ENCODE measurements around the gene CEACAM7.
A peak's percentile ranks its signal among the peaks of the same experiment; 100 is the strongest.
"Not testable (repeated sequence)": the region's sequence is repeated elsewhere in the genome, so short reads cannot be mapped to it uniquely, and the experiment has no call there.

CEACAM7 gene

DNA sequence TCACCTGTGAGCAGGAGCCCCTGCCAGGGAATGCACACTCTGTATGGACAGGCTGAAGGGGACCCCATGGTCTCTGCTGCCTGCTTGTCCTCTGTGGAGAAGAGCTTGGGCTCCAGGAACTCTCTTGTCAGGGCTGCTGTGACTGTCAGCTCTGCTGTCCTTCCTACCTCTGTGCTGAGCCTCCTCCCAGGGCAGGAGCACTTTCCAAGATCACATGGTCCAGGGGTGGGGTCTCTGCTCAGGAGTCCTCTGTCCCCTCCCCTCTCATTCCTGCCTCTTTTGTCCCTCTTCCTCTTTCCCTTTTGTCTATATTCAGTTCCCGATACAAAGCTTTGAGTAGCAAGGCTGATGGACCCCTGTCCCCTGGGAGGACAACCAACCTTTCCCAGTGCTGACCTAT lies at the start of gene CEACAM7:
Gene CEACAM7, minus strand, starts transcription at position 173 of the 400 bp plus-strand sequence. Its CDS starts 105 bp downstream, at position 68.
- peak; percentile 43 for DNase-seq

- DNase-seq = no peak
Observed at GRCh38 chr19:41735071-41735600, 47.1 kb upstream of the CEACAM7 start.

DNA sequence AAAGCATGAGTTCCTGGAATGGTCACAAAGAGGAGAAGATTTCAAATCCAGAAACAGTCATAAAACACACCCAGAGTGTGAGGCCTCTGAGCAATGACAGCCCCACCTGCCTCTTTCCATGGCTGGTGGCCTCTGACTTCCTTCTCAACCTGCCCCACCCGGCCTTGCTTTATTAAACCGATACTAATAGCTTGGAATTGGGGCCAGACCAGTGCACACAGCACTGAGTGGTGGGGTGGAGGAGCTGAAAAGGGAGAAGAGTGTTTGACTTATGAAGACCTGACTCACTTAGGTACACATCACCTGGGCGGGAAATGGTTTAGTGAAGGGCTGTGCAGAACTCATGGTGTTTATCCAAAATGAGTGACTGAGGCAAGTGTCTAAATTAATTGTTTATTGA lies 46.5 kb upstream of the CEACAM7 start:
- DNase-seq = no peak

DNA sequence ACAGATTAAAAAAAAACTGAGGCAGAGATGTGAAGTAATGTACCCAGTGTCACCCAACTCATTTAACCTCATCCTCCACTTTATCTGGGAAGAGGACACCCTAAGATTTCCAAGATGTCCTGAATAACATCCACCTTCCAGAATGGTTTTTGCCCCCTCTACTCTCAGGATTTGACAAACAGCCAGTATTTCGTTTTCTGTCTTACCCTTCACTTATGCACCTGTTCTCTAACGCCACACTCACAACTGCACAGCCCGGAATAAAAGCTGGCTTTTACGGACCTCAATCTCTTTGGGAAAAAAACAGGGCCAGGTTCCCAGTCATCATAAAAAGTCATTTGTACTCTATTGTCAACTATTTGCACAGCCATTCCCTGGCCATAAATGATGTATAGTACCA lies 46.1 kb upstream of the CEACAM7 start:
- no peak for DNase-seq

DNA sequence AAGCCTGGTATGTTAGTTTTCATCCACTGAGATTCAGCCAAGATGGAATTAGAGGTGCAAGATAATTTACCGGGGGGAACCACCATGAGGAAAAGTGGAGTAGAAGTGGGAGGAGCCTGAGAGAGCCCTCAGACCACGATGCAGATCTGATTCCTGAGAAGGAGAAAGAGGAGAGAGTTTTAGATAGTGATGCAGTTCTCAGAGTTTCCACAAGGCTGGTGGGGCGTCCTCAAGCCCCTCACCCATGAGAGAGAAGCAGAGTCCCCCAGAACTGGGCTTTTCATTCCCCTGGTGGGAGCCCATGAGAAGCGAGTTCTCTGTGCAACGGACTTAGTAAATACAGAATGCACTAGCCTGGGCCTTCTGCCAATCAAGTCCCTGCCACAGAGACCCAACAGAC lies 38.4 kb upstream of the CEACAM7 start:
- no peak for DNase-seq

- DNase-seq = no peak
Observed at GRCh38 chr19:41720103-41720502, 32.0 kb upstream of the CEACAM7 start.

DNA sequence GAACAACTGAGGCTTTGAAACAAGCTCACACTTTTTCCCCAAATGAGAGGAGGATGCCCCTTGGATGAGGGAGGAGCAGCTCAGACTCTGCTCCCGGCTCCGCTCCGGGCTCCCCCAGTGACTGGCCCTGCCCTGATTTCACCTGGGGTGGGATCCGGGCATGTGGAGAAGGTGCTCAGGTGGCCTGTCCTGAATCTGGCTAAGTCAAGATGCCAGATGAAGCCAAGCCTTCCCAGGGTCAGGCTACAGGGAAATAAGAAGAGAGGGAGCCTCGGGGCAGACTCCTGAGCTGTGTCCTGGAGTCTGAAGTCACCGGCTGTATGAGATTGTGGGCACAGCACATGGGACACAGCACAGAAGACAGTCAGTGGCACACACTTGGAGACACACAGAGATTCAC lies 30.7 kb upstream of the CEACAM7 start:
- no peak for DNase-seq

DNA sequence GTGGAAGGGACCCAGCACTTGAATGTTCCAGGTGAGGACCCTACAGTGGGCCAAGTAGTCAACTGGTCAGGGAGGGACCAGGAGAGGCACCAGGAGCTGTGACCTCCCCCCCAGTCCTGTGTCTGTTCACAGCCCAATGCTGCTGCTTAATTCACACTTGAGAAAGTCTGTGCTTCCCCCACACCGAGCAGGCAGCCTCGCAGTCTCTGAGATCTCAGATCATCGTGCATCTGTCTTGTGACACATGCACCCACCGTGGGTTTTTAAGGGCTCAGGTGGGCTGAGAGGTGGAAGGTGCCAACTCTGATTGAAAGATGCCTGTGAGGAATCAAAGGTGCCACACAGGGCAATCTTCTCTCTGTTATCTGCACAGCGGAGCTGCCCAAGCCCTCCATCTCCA lies 26.5 kb upstream of the CEACAM7 start:
- DNase-seq = no peak

GRCh38 chr19:41711376-41712261 lies 23.5 kb upstream of the CEACAM7 start:
- DNase-seq = no peak

- no peak for DNase-seq
Observed at GRCh38 chr19:41709951-41710645, 22.0 kb upstream of the CEACAM7 start.

DNA sequence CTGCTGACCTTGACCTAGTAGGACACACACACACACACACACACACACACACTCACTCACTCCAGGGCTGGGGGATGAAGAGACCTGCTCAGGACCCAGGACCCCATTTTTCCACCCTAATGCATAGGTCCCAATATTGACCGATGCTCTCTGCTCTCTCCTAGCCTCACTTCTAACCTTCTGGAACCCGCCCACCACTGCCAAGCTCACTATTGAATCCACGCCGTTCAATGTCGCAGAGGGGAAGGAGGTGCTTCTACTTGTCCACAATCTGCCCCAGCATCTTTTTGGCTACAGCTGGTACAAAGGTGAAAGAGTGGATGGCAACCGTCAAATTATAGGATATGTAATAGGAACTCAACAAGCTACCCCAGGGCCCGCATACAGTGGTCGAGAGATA lies 21.4 kb upstream of the CEACAM7 start:
- not testable (repeated sequence) for DNase-seq

DNA sequence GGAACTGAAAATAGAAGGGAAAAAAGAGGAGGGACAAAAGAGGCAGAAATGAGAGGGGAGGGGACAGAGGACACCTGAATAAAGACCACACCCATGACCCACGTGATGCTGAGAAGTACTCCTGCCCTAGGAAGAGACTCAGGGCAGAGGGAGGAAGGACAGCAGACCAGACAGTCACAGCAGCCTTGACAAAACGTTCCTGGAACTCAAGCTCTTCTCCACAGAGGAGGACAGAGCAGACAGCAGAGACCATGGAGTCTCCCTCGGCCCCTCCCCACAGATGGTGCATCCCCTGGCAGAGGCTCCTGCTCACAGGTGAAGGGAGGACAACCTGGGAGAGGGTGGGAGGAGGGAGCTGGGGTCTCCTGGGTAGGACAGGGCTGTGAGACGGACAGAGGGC lies 20.4 kb upstream of the CEACAM7 start, which contains the start of gene CEACAM5:
Gene CEACAM5, plus strand, starts transcription at position 146 of the 400 bp plus-strand sequence. Its CDS starts 106 bp downstream, at position 252.
- no peak for DNase-seq

DNA sequence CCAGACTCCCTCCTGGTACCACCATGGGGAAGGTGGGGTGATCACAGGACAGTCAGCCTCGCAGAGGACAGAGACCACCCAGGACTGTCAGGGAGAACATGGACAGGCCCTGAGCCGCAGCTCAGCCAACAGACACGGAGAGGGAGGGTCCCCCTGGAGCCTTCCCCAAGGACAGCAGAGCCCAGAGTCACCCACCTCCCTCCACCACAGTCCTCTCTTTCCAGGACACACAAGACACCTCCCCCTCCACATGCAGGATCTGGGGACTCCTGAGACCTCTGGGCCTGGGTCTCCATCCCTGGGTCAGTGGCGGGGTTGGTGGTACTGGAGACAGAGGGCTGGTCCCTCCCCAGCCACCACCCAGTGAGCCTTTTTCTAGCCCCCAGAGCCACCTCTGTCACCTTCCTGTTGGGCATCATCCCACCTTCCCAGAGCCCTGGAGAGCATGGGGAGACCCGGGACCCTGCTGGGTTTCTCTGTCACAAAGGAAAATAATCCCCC lies 19.9 kb upstream of the CEACAM7 start:
- no peak for DNase-seq

DNA sequence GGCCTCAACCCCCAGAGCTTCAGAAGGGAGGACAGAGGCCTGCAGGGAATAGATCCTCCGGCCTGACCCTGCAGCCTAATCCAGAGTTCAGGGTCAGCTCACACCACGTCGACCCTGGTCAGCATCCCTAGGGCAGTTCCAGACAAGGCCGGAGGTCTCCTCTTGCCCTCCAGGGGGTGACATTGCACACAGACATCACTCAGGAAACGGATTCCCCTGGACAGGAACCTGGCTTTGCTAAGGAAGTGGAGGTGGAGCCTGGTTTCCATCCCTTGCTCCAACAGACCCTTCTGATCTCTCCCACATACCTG lies 19.4 kb upstream of the CEACAM7 start:
- DNase-seq = peak; percentile 48

GRCh38 chr19:41706741-41707501 lies 18.9 kb upstream of the CEACAM7 start:
- DNase-seq = peak; percentile 87

DNA sequence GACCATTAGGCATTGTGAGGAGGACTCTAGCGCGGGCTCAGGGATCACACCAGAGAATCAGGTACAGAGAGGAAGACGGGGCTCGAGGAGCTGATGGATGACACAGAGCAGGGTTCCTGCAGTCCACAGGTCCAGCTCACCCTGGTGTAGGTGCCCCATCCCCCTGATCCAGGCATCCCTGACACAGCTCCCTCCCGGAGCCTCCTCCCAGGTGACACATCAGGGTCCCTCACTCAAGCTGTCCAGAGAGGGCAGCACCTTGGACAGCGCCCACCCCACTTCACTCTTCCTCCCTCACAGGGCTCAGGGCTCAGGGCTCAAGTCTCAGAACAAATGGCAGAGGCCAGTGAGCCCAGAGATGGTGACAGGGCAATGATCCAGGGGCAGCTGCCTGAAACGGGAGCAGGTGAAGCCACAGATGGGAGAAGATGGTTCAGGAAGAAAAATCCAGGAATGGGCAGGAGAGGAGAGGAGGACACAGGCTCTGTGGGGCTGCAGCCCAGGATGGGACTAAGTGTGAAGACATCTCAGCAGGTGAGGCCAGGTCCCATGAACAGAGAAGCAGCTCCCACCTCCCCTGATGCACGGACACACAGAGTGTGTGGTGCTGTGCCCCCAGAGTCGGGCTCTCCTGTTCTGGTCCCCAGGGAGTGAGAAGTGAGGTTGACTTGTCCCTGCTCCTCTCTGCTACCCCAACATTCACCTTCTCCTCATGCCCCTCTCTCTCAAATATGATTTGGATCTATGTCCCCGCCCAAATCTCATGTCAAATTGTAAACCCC lies 17.5 kb upstream of the CEACAM7 start:
- peak; percentile 83 for DNase-seq

DNA sequence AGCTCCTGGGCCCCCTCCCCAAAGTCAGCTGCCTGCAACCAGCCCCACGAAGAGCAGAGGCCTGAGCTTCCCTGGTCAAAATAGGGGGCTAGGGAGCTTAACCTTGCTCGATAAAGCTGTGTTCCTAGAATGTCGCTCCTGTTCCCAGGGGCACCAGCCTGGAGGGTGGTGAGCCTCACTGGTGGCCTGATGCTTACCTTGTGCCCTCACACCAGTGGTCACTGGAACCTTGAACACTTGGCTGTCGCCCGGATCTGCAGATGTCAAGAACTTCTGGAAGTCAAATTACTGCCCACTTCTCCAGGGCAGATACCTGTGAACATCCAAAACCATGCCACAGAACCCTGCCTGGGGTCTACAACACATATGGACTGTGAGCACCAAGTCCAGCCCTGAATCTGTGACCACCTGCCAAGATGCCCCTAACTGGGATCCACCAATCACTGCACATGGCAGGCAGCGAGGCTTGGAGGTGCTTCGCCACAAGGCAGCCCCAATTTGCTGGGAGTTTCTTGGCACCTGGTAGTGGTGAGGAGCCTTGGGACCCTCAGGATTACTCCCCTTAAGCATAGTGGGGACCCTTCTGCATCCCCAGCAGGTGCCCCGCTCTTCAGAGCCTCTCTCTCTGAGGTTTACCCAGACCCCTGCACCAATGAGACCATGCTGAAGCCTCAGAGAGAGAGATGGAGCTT lies 15.7 kb upstream of the CEACAM7 start:
- peak; percentile 31 for DNase-seq

DNA sequence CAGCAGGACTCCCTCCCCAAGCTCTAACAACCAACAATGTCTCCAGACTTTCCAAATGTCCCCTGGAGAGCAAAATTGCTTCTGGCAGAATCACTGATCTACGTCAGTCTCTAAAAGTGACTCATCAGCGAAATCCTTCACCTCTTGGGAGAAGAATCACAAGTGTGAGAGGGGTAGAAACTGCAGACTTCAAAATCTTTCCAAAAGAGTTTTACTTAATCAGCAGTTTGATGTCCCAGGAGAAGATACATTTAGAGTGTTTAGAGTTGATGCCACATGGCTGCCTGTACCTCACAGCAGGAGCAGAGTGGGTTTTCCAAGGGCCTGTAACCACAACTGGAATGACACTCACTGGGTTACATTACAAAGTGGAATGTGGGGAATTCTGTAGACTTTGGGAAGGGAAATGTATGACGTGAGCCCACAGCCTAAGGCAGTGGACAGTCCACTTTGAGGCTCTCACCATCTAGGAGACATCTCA lies 14.1 kb upstream of the CEACAM7 start:
- DNase-seq = peak; percentile 58

DNA sequence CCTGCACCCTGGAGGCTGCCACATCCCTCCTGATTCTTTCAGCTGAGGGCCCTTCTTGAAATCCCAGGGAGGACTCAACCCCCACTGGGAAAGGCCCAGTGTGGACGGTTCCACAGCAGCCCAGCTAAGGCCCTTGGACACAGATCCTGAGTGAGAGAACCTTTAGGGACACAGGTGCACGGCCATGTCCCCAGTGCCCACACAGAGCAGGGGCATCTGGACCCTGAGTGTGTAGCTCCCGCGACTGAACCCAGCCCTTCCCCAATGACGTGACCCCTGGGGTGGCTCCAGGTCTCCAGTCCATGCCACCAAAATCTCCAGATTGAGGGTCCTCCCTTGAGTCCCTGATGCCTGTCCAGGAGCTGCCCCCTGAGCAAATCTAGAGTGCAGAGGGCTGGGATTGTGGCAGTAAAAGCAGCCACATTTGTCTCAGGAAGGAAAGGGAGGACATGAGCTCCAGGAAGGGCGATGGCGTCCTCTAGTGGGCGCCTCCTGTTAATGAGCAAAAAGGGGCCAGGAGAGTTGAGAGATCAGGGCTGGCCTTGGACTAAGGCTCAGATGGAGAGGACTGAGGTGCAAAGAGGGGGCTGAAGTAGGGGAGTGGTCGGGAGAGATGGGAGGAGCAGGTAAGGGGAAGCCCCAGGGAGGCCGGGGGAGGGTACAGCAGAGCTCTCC lies 13.5 kb upstream of the CEACAM7 start:
- peak; percentile 35 for DNase-seq

- peak; percentile 39 for DNase-seq
Observed at GRCh38 chr19:41700381-41701195, 12.5 kb upstream of the CEACAM7 start.

Data from islet precursor cell (in vitro differentiated cells).